ENCODE measurements around the gene STX16.

Gene STX16

DNA sequence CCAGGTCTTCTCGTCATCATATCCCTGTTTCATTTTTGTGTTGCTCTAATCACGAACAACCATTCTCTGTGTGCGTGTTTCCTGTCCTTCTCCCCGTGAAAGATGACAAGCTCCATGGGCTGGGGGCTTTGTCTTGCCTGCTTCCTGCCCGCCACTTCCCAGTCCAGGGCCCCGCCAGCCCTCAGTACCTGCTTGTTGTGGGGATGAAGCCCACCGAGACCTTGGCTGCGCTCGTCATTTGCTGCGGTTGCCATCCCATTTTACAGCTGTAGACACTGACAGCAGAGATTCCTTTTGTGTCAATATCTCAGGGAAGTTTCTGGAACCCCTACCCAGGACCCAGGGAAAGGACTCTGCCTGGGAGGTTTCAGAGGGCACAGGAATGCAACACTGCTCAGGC lies 40.3 kb upstream of the STX16 start:
- DNase-seq (ENCODE audit: insufficient read length): no peak
- no peak for FAIRE-seq
- TF ChIP-seq TAF1 (IDR thresholded peaks at IDR 0.05; ENCODE audit: borderline replicate concordance, low read depth, low read length) (no peak), POLR2AphosphoS5 (IDR thresholded peaks at IDR 0.05; ENCODE audit: low read depth, low read length) (no peak), POLR2A (IDR thresholded peaks at IDR 0.05; ENCODE audit: low read depth, low read length) (no peak)

- no peak for FAIRE-seq
- DNase-seq (ENCODE audit: insufficient read length): no peak
- no peak for TF ChIP-seq TAF1 (IDR thresholded peaks at IDR 0.05; ENCODE audit: borderline replicate concordance, low read depth, low read length)
- no peak for TF ChIP-seq POLR2AphosphoS5 (IDR thresholded peaks at IDR 0.05; ENCODE audit: low read depth, low read length)
- TF ChIP-seq POLR2A (IDR thresholded peaks at IDR 0.05; ENCODE audit: low read depth, low read length): no peak
Measured at GRCh38 chr20:58611236-58612030, 39.6 kb upstream of the STX16 start.

DNA sequence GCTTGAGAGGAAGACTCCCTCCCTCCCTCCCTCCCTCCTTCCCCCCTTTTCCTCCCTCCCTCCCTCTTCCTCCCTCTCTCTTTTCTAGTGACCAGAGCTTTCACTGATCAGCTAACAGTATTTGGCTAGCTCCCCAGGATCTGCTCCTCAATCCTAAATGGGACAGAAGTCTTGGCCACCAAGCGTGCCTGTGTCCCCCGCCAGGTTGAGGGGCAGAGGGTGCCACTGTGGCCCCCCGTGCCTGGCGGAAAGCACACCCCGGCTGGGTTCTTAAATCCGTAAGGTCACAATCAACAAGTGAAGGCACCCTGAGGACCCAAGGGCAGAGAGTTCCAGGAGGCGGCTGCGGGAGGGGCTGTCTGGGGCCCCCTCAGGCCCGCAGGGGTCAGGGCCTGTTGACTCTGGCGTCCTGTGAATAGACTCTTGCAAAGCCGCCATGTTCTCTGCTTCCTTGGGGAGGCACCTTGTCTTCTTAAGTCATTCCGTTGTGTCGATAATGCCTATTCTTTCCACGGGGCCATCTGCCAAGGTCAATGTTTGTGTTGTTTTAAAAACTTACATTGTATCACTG lies 38.9 kb upstream of the STX16 start:
- FAIRE-seq (no peak), DNase-seq (ENCODE audit: insufficient read length) (no peak)
- TF ChIP-seq POLR2A (IDR thresholded peaks at IDR 0.05; ENCODE audit: low read depth, low read length): no peak
- TF ChIP-seq TAF1 (IDR thresholded peaks at IDR 0.05; ENCODE audit: borderline replicate concordance, low read depth, low read length): no peak
- TF ChIP-seq POLR2AphosphoS5 (IDR thresholded peaks at IDR 0.05; ENCODE audit: low read depth, low read length): no peak

DNA sequence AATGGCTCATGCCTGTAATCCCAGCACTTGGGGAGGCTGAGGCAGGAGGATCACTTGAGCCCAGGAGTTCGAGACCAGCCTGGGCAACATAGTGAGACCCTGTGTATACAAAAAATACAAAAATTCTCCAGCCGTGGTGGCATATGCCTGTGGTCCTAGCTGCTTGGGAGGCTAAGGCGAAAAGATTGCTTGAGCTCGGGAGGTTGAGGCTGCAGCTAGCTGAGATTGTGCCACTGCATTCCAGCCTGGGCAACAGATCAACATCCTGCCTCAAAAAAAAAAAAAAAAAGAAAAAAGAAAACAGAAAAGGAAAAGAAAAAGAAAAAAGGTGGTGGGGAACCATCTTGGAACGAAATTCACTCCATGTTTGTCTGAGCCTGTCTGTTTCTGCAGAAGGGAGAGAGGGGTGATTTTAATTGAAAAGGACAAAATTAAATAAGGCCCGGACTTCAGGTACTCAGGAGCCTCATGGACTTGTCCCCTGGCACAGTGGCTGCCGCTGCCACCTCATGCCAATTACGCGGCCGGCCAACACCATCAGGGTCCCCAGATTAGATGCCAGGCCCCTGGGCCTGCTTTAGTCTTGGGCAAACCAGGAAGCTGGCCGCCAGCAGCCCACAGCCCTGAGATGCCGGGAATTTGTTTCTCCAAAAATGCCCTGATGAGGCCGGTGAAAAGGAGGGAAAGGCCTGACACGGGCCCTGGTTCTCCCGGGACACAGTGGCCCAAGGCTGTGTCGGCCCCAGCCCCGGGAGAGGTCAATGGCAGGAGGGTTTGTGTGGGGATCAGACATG lies 37.8 kb upstream of the STX16 start:
- DNase-seq (ENCODE audit: insufficient read length): no peak
- TF ChIP-seq POLR2AphosphoS5 (IDR thresholded peaks at IDR 0.05; ENCODE audit: low read depth, low read length) (no peak), TAF1 (IDR thresholded peaks at IDR 0.05; ENCODE audit: borderline replicate concordance, low read depth, low read length) (no peak), POLR2A (IDR thresholded peaks at IDR 0.05; ENCODE audit: low read depth, low read length) (no peak)
- no peak for FAIRE-seq

GRCh38 chr20:58614366-58614765 lies 36.7 kb upstream of the STX16 start:
- TF ChIP-seq POLR2AphosphoS5 (IDR thresholded peaks at IDR 0.05; ENCODE audit: low read depth, low read length): no peak
- TF ChIP-seq POLR2A (IDR thresholded peaks at IDR 0.05; ENCODE audit: low read depth, low read length): no peak
- TF ChIP-seq TAF1 (IDR thresholded peaks at IDR 0.05; ENCODE audit: borderline replicate concordance, low read depth, low read length): no peak
- no peak for FAIRE-seq

GRCh38 chr20:58614984-58615760 lies 35.9 kb upstream of the STX16 start:
- no peak for FAIRE-seq
- DNase-seq (ENCODE audit: insufficient read length): no peak
- TF ChIP-seq POLR2A (IDR thresholded peaks at IDR 0.05; ENCODE audit: low read depth, low read length): no peak

More at GRCh38 chr20:58614366-58614765, 36.7 kb upstream of the STX16 start:
- DNase-seq (ENCODE audit: insufficient read length): no peak

DNA sequence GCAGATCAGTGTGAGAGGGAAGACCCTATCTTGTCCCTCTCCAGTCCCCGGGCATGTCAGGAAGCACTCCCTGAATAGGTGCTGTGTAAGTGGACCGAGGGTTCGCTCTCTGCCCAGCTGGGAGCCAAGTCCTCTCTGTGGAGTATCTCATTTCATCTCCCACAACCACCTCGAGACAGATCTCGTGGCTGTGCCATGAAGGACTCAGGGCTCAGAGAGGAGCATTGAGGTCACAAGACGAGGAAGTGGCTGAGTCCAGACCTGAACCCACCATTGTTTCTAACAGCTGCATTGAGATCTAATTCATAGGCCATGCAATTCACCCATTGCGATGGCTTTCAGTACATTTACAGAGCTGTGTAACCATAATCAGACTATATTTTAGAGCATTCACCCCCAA lies 34.7 kb upstream of the STX16 start:
- DNase-seq (ENCODE audit: insufficient read length) (no peak), FAIRE-seq (no peak)
- no peak for TF ChIP-seq POLR2A (IDR thresholded peaks at IDR 0.05; ENCODE audit: low read depth, low read length)
- no peak for TF ChIP-seq POLR2AphosphoS5 (IDR thresholded peaks at IDR 0.05; ENCODE audit: low read depth, low read length)

DNA sequence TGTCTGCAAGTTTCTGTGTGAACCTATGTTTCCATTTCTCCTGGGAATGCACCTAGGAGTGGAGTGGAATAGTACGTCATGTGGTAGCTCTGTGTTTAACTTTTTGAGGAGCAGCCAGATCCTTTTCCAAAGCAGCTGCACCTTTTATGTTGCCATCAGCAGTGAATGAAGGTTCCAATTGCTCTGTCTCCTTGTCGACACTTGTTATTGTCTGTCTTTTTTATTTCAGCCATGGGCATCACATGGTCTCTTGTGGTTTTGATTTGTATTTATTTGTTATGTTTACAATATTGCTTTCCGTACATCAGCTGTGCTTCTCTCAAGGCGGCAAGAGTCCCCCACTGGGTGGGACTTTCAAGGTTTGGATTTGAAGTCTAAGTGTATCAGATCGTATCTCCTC lies 33.9 kb upstream of the STX16 start:
- no peak for FAIRE-seq
- TF ChIP-seq TAF1 (IDR thresholded peaks at IDR 0.05; ENCODE audit: borderline replicate concordance, low read depth, low read length): no peak
- TF ChIP-seq POLR2AphosphoS5 (IDR thresholded peaks at IDR 0.05; ENCODE audit: low read depth, low read length): no peak
- no peak for TF ChIP-seq POLR2A (IDR thresholded peaks at IDR 0.05; ENCODE audit: low read depth, low read length)
- no peak for DNase-seq (ENCODE audit: insufficient read length)

DNA sequence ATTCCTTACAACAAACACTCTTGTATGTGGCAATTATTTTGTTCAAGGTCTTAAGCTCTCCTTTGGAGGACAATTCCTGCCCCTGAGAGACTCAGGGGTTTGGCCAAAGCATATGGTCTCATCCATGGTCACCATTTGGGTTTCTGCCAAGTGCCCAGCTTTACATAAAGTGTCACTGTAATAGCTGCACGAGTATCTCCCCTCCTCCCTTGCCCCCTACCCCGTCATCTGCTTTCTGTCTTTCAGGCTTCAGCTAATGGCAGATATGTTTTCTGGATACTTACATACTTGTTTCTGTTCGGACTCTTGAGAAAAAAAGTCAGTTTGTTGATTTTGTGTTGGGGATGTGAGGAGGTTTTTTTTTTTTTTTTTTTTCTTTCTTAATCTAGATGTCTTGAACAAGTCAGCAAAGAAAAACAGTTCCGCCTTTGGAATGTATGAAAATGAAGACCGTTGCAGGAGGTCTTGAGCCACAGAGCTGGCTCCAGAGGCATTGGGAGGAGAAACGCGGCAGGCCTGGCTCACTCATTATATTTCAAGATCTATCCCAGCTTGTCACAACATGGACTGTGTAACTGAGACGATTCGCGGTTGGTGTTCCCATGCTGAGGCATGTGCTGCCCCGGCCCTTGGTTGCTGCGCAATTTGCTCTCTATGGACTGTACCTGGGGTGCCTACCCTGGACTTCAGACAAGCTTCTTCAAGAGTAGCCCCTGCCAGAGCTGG lies 32.6 kb upstream of the STX16 start:
- DNase-seq (ENCODE audit: insufficient read length) (no peak), FAIRE-seq (no peak)
- no peak for TF ChIP-seq TAF1 (IDR thresholded peaks at IDR 0.05; ENCODE audit: borderline replicate concordance, low read depth, low read length)
- TF ChIP-seq POLR2AphosphoS5 (IDR thresholded peaks at IDR 0.05; ENCODE audit: low read depth, low read length): no peak
- TF ChIP-seq POLR2A (IDR thresholded peaks at IDR 0.05; ENCODE audit: low read depth, low read length): no peak

- FAIRE-seq: no peak
- TF ChIP-seq POLR2AphosphoS5 (IDR thresholded peaks at IDR 0.05; ENCODE audit: low read depth, low read length) (no peak), TAF1 (IDR thresholded peaks at IDR 0.05; ENCODE audit: borderline replicate concordance, low read depth, low read length) (no peak)
- no peak for DNase-seq (ENCODE audit: insufficient read length)
Measured at GRCh38 chr20:58619077-58619863, 31.8 kb upstream of the STX16 start.

Measured in GM12892 (cell line).